MM.1S (cell line): ENCODE data around the gene C1D.

Experiments used
- CTCF ChIP-seq: fragments of 300-600 bp; sonication (generic); IDR thresholded peaks from 2 replicates; pipeline ENCODE4 v1.5.1; 2016; ENCODE audit warnings: antibody characterized with exemption, low read length, mixed read lengths
- EZH2 ChIP-seq: fragments of 300-600 bp; sonication (generic); optimal IDR thresholded peaks from 2 replicates; pipeline ENCODE3; 2017; ENCODE audit warnings: low read depth, mild to moderate bottlenecking, antibody characterized with exemption, low read length, mixed read lengths
- EZH2phosphoT487 ChIP-seq: fragments of 300-600 bp; sonication (generic); IDR thresholded peaks from 2 replicates; pipeline ENCODE4 v1.6.1; 2018; ENCODE audit warnings: antibody characterized with exemption, low read length

DNA sequence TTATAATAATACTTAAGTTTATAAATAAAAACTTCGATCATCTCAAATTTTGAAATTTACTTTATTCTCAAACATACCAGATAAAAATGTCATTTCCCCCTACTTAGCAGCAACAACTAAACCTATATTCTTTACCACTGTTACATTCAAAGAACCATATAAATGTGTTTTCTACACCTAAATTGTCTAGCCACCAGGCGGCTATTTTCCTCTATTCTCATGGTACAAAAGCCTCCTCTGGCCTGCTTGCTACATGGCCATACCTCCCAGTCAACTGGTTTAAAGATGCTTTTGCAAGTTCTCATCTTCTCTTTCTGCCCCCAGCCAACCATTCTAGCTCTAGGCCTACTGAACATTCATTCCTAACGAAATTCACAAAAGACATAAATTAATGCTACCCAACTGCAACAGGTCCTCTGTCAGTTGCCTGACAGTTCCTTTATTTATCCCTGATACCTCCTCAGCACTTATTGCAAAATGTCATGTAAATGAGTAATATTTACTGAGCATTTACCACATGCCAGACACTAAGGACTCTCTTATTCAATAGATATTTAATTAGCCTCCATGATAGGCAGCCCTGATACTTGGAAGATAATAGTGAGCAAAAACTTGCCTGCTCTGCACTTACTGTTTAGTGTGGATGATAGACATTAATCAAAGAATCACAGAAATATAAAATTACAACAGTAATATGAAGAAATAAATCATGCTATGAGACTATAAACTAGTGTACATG is 5.0 kb downstream of the C1D start:
- TF ChIP-seq CTCF (no peak), EZH2 (no peak), EZH2phosphoT487 (no peak)
